NCI-H345 (cell line): ENCODE measurements around the gene ZP3.
"Not testable (repeated sequence)": the region's sequence is repeated elsewhere in the genome, so short reads cannot be mapped to it uniquely, and the experiment has no call there.

ENCODE experiments used
- DNase-seq: peaks from one replicate; lab custom pipeline; 2025; lab: John Stamatoyannopoulos, UW

The ZP3 gene

DNA sequence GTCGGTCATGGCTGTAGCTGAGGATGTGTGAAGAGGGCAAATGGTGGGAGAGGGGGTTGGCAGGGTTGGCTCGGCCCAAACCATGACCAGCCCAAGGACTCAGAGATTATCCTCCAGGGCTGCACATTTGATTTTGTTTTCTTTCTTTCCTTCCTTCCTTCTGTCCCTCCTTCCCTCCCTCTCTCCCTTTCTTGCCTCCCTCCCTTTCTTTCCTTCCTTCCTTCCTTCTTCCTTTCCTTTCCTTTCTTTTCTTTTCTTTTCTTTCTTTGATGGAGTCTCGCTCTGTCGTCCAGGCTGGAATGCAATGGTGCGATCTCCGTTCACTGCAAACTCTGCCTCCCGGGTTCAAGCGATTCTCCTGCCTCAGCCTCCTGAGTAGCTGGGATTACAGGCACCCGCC is 19.0 kb upstream of the ZP3 start:
- no peak for DNase-seq

DNA sequence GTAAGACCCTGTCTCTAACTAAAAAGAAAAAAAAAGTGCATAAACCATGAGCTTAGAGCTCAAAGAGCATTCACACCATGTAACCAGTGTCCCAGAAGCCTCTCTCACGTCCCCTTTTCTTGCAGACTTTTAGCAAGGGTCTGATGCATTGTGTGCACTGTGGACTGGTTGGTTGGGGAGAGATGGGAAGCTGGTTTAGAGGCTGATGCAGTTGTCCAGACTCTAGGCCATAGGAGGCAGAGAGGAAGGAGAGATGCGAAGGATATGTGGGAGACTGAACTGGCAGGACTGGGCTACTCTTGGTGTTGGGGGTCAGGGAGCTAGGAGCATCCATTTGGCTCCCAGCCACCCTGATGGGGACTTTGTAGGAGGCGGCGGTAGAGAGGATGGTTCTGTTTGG is 17.0 kb upstream of the ZP3 start:
- DNase-seq, result no peak

GRCh38 chr7:76408121-76408560 is 16.6 kb upstream of the ZP3 start:
- no peak for DNase-seq

- DNase-seq, result no peak
Measured at GRCh38 chr7:76409537-76409936, 15.2 kb upstream of the ZP3 start, which contains the start of gene SSC4D. SSC4D (minus strand) TSS chr7:76409697; CDS start chr7:76404439, 5,258 bp downstream.

GRCh38 chr7:76411626-76412025 is 13.1 kb upstream of the ZP3 start:
- no peak for DNase-seq

DNA sequence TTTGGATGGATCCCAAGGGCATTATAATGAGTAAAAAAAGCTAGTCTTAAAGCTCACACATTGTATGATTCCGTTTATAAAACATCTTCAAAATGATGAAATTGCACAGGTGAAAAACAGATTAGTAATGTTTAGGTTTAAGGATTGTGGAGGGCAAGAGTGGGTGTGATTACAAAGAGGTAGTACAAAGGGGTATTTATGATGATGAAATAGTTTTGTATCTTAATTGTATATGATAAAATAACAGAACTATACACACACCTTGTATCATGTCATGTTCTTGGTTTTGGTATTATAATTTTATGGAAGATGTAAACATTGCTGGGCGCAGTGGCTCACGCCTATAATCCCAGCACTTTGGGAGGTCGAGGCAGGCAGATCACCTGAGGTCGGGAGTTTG is 12.5 kb upstream of the ZP3 start:
- no peak for DNase-seq

- DNase-seq, result not testable (repeated sequence)
Measured at GRCh38 chr7:76417654-76418310, 7.0 kb upstream of the ZP3 start.

- DNase-seq, result not testable (repeated sequence)
Measured at GRCh38 chr7:76421097-76421496, 3.7 kb upstream of the ZP3 start.

DNA sequence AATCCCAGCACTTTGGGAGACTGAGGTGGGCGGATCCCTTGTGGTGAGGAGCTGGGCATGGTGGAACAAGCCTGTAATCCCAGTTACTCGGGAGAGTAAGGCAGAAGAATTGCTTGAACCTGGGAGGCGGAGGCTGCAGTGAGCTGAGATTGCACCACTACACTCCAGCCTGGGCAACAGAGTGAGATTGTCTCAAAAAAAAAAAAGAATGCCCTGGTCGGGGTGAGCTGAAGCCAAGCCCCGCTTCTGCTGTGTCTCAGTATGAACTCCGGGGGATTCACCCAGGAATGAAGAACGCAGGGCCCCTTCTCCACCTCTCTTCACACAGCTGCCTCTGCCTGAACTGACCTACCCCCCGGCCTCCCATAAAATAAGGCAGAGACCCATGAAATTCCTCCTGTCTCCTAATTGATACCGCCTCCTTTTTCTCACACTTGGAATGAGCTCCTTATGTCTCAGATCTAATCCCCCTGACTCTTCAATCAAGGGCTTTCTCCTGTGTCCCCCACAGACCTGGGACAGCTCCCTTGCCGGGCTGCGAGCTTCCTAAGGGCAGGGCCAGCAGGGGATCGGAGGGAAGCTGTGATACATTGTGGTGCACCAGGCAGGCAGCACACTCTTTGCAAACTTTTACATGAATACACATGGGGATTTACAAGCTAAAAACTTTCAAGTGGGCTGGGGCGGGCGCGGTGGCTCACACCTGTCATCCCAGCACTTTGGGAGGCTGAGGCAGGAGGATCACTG is 911 bp upstream of the ZP3 start:
- no peak for DNase-seq

DNA sequence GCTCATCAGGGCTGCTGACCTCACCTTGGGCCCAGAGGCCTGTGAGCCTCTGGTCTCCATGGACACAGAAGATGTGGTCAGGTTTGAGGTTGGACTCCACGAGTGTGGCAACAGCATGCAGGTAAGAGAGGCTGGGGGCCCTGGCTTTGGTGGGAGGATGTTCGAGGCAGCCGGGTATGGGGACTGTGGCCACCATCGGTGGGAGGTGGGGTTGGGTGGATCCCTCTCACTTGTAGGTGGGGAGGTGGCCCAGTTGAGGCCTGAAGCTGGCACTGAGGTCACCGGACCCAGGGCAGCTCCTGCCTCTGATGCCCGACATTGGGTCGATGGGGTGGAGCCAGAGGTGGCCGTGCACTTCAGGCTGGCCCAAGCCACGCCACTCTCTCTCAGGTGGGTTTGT is 406 bp downstream of the ZP3 start:
- no peak for DNase-seq

DNA sequence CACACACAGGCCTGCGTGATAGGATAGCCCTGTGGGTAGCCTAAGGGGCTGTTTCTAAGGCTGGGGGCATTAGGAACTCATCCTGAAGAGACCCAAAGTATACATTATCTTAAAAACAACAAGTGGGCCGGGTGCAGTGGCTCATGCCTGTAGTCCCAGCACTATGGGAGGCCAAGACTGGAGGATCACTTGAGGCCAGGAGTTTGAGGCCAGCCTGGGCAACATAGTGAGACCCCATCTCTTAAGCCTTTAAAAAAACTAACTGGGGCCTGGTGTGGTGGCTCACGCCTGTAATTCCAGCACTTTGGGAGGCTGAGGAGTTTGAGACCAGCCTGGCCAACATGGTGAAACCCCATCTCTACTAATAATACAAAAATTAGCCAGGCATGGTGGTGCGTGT is 808 bp downstream of the ZP3 start:
- DNase-seq, result not testable (repeated sequence)

DNA sequence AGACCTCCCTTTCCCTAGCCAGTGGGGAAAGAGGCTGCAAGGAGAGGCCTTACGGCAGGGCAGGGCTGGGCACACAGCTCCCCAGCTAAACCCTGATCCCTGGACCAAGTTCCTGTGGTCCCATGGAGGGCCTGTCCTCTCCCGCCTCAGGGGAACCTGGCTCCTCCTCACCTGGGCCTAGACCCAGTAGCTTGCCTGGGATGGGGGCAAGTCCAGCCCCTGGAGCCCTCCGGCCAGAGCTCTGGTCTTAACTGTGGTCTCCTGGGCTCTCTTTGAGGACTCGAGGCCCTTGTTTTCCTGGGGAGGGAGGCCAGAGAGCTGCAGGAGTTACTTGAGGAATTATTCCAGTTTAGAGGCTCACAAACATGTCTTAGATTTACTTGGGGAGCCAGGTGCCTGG is 1.5 kb downstream of the ZP3 start:
- DNase-seq, result no peak

DNA sequence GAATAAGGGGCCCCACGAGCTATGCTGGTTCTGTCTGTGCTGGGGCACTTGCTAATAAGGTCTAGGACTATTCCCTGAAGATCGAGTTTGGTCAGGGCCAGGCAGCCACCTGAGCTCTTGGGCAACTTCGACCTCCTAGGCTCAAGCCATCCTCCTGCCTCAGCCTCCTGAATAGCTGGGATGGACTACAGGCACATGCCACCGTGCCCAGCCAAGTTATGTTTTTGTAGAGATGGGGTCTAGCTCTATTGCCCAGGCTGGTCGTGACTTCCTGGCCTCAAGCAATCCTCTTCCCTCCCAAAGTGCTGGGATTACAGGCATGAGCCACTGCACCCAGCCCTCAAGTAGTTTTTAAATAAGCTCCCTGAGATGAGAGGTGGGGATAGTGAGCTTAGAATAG is 2.9 kb downstream of the ZP3 start:
- DNase-seq, result no peak

DNA sequence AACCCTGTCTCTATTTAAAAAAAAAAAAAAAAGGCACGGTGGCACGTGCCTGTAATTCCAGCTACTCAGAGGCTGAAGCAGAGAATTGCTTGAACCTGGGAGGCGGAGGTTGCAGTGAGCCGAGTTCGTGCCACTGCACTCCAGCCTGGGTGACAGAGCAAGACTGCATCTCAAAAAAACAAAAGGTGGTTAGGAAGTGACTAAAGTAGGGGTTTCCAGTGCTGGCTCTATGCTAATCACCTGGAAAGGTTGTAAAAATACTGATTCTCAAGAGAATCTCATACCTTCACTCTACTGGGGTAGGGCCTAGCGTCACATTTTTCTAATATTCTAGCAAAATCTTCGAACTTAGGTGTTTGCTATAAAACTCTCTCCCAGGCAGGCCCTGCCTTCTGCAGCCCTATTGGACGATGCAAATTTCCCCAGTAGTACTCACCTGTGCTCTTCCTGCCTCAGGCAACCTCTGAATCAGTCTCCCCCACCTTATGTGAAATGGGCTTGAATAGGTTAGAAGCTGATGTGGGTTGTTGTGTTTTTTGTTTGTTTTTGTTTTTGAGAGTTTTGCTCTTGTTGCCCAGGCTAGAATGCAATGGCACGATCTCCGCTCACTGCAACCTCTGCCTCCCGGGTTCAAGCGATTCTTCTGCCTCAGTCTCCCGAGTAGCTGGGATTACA is 3.5 kb downstream of the ZP3 start:
- no peak for DNase-seq

GRCh38 chr7:76428868-76429805 is 4.4 kb downstream of the ZP3 start:
- no peak for DNase-seq

DNA sequence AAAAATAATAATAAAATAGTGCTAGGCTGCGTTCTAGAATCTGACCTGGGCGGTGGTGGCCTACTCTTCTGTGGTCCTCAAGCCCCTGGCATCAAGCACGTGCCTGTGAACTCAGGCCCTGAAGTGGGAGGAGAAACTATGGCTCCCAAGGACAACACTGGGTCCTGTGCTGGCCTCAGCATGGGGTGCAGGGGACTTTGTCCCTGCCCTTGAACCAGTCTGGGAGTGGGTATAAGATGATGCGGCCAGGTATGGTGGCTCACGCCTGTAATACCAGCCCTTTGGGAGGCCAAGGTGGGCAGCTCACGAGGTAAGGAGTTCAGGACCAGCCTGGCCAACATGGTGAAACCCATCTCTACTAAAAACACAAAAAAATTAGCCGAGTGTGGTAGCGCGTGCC is 5.5 kb downstream of the ZP3 start:
- no peak for DNase-seq

DNA sequence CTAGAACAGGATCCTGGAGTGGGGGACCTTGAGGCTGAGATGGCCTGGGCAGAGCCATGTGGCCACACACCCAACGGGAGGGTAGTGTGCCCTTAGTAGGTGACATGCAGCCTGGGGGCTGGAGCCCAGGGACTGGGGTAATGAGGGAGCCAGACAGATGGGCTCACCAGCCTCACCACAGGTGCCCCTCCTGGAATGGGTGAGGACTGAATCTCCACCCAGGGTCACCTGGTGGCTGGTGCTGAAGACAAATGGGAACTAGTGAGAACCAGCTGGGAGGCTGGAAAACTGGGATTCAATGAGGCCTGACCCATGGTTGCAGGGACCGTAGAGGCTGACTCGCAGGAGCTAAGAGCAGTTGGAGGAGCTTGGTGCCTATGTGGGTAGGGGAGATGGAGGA is 6.1 kb downstream of the ZP3 start:
- DNase-seq, result no peak

- peak; percentile 71 for DNase-seq
Measured at GRCh38 chr7:76437873-76438272, 13.1 kb downstream of the ZP3 start.

DNA sequence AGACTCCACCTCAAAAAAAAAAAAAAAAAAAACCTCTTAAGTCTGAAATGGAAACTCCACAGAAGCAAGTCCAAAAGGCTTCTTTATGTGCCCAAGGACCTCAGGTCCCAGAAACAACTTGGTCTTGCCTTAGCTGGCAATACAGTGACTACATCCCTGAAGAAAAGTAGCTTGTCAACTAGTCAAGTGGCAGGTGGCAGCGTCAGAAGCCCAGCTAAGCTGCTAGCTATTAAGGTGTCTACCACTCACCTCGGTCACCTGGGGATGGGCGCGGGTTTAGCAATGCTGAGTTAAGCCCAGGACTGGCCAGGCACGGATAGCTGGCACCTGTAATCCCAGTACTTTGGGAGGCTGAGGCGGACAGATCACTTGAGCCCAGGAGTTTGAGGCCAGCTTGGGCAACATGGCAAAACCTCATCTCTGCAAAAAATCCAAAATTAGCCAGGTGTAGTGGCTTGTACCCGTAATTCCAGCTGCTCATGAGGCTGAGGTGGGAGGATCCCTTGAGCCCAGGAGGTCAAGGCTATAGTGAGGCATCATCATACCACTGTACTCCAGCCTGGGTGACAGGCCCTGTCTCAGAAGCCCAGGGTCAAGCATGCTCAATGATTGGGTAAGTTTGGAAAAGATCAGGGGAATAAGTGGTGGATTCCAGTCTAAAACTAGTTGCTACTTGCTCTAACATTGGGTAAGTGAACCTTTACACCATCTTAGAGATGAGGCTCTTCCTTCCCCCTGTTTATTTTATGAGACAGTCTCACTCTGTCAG is 14.6 kb downstream of the ZP3 start:
- not testable (repeated sequence) for DNase-seq

- DNase-seq, result not testable (repeated sequence)
Measured at GRCh38 chr7:76440404-76440803, 15.7 kb downstream of the ZP3 start.

DNA sequence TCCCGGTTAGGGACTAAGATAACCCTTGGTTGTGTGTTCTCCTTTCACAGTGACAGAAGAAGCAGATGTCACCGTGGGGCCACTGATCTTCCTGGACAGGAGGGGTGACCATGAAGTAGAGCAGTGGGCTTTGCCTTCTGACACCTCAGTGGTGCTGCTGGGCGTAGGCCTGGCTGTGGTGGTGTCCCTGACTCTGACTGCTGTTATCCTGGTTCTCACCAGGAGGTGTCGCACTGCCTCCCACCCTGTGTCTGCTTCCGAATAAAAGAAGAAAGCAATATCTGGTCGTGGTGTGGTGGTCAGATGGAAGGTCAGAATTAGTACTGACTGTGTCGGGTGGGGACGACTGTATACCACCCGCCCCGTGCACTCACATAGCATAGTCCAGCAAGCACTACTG is 17.0 kb downstream of the ZP3 start:
- not testable (repeated sequence) for DNase-seq
